Right lobe of liver (tissue), 4 donors: ENCODE results near the gene PDCD11.

Experiments used
- POLR2A ChIP-seq: fragments of 450-650 bp; IDR thresholded peaks from one replicate; pipeline ENCODE4 v1.6.1; 2017; ENCODE audit warnings: antibody characterized with exemption, mild to moderate bottlenecking
- TF ChIP-seq, protein P1 (sequence below), 4 donors: fragments of 200-600 bp in 3 of 4; fragments of 450-650 bp in 1 of 4; IDR thresholded peaks; one replicate each; pipeline versions ENCODE4 v1.5.1 to v1.8.0; 2016 to 2022; ENCODE audit warnings: antibody characterized with exemption in 4 of 4, mild to moderate bottlenecking in 2 of 4
- donor health status: DM: no; HTN: no; CAD: no.
- donor health status: DM: no; HTN: no; CAD: no.
- donor health status: DM: no; HTN: yes; CAD: no.

DNA sequence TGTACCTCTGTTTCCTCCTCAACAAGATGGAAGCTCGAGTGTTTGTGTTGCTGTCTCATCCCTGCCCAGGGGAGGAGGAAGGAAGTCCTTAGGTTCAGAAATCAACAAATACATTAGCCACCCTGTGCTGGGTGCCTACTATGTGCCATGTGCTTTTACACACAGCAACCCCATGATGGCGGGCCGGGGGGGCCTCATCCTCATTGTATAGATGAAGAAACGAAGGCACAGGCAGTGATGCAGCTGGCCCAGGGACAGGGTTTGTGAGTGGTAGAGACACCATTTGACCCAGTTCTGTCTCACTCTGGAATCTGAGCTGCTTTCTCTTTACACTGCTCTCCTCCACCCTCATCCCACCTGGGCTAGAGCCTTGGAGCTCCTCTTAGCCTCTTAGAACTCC is 57.6 kb downstream of the PDCD11 start:
- TF ChIP-seq, protein P1, sequence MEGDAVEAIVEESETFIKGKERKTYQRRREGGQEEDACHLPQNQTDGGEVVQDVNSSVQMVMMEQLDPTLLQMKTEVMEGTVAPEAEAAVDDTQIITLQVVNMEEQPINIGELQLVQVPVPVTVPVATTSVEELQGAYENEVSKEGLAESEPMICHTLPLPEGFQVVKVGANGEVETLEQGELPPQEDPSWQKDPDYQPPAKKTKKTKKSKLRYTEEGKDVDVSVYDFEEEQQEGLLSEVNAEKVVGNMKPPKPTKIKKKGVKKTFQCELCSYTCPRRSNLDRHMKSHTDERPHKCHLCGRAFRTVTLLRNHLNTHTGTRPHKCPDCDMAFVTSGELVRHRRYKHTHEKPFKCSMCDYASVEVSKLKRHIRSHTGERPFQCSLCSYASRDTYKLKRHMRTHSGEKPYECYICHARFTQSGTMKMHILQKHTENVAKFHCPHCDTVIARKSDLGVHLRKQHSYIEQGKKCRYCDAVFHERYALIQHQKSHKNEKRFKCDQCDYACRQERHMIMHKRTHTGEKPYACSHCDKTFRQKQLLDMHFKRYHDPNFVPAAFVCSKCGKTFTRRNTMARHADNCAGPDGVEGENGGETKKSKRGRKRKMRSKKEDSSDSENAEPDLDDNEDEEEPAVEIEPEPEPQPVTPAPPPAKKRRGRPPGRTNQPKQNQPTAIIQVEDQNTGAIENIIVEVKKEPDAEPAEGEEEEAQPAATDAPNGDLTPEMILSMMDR (IDR thresholded peaks at IDR 0.05), result no peak
- TF ChIP-seq POLR2A, result no peak
